Kidney epithelial cell (primary cell): Measurements from ENCODE around the gene SCARF2. TPM values are rescaled to one million over a fixed set of nuclear protein-coding genes. Genes with fewer than 3 reads are reported as not detected.

Experiments used
- DNase-seq: peaks from one replicate; pipeline ENCODE4 v3.0.0-alpha.2; 2010; ENCODE audit warnings: low read depth
- H3K27me3 ChIP-seq: 2 replicates; pipeline ENCODE4 v1.6.0; 2011; ENCODE audit warnings: low read length; ENCODE audit not compliant: control insufficient read depth, insufficient read depth
- H3K36me3 ChIP-seq: 2 replicates; pipeline ENCODE4 v1.5.1; 2011; ENCODE audit warnings: low read length; ENCODE audit not compliant: control insufficient read depth, insufficient read depth
- H3K4me3 ChIP-seq: 2 replicates; pipeline ENCODE4 v1.5.1; 2011; ENCODE audit warnings: low read depth, mild to moderate bottlenecking, control low read depth, low read length
- CTCF ChIP-seq: IDR thresholded peaks from 2 replicates; pipeline ENCODE4 v1.5.1; 2011; ENCODE audit warnings: mild to moderate bottlenecking, moderate library complexity, low read length, control low read depth, inconsistent platforms; ENCODE audit not compliant: insufficient read depth, poor library complexity, severe bottlenecking
- total RNA-seq: library from RNA; depleted of rRNA; stranded (reverse); fragments of >200 nt; gene quantifications from 2 replicates; pipeline ENCODE4 v1.2.3, GENCODE V29; 2015

The SCARF2 gene
- total RNA-seq, 1 donor from 2014 or later, result 33.6 TPM

- no peak for DNase-seq
- no peak overlapping the region for H3K4me3 ChIP-seq
- TF ChIP-seq CTCF, result no peak
- H3K27me3 ChIP-seq, result no peaks in the 10 kb centered on the region
- peaks cover 4% of the 10 kb centered on the region for H3K36me3 ChIP-seq
These were observed 22.2 kb upstream of the SCARF2 start for GRCh38 chr22:20459862-20460261.

GRCh38 chr22:20459152-20459542 is 21.5 kb upstream of the SCARF2 start:
- no peak for TF ChIP-seq CTCF
- Histone ChIP-seq H3K27me3 (no peaks in the 10 kb centered on the region), H3K4me3 (no peak overlapping the region), H3K36me3 (peaks cover 4% of the 10 kb centered on the region)
- DNase-seq, result no peak

GRCh38 chr22:20458530-20459151 is 21.0 kb upstream of the SCARF2 start:
- Histone ChIP-seq H3K4me3 (no peak overlapping the region), H3K27me3 (no peaks in the 10 kb centered on the region), H3K36me3 (peaks cover 4% of the 10 kb centered on the region)
- DNase-seq, result no peak
- TF ChIP-seq CTCF, result no peak

GRCh38 chr22:20457506-20458240 is 20.0 kb upstream of the SCARF2 start:
- Histone ChIP-seq H3K4me3 (no peak overlapping the region), H3K36me3 (peaks cover 4% of the 10 kb centered on the region), H3K27me3 (no peaks in the 10 kb centered on the region)
- no peak for DNase-seq
- no peak for TF ChIP-seq CTCF

- no peak overlapping the region for H3K4me3 ChIP-seq
- no peak for TF ChIP-seq CTCF
- H3K36me3 ChIP-seq, result peaks cover 4% of the 10 kb centered on the region
- H3K27me3 ChIP-seq, result no peaks in the 10 kb centered on the region
- DNase-seq, result no peak
These were observed 19.1 kb upstream of the SCARF2 start for GRCh38 chr22:20456722-20457076.
